B cell (primary cell): Measurements from ENCODE around the gene IL36RN. TPM values are rescaled to one million over a fixed set of nuclear protein-coding genes. Genes with fewer than 3 reads are reported as not detected.

Experiments
- ATAC-seq: fragments of 200-7000 bp; cut with Tn5 transposase; one replicate; pipeline ENCODE4 v1.10.0; 2021; ENCODE audit warnings: low read depth, mild to moderate bottlenecking, moderate number of reproducible peaks, moderate library complexity
- CTCF ChIA-PET: fragments of 350-600 bp; sonication (Branson Sonifier 250); formaldehyde crosslinking; loops from one replicate; lab custom pipeline; 2021; ENCODE audit warnings: antibody characterized with exemption, inconsistent platforms; lab: Charles Lee
- POLR2A ChIA-PET: fragments of 350-600 bp; sonication (Branson Sonifier 250); formaldehyde crosslinking; loops from one replicate; lab custom pipeline; 2021; ENCODE audit warnings: antibody characterized with exemption; lab: Charles Lee
- DNase-seq: peaks from one replicate; pipeline ENCODE4 v3.0.0; 2013
- H2AFZ ChIP-seq: 2 replicates; pipeline ENCODE4 v1.6.1; 2012; ENCODE audit warnings: mild to moderate bottlenecking, low read depth, low read length; ENCODE audit not compliant: insufficient read depth, poor library complexity, severe bottlenecking
- H3K27ac ChIP-seq, 2 donors: 1 replicate in 1 of 2; 2 replicates in 1 of 2; pipeline ENCODE4 v1.5.1; 2012 to 2013; ENCODE audit warnings: low read length in 2 of 2, mild to moderate bottlenecking in 2 of 2, moderate library complexity in 1 of 2
- H3K27me3 ChIP-seq, 4 experiments: fragments of 200-600 bp in 1 of 4; sonication (generic) in 1 of 4; replicated peaks in 1 of 4; 1 replicate in 2 of 4; 2 replicates in 2 of 4; pipeline versions ENCODE4 v1.6.1 to v1.7.0; 2013 to 2016; ENCODE audit warnings: low read length in 3 of 4, mild to moderate bottlenecking in 2 of 4, mixed read lengths in 1 of 4, moderate library complexity in 1 of 4; ENCODE audit not compliant: insufficient read depth in 4 of 4, control insufficient read depth in 3 of 4; ENCODE audit errors: control extremely low read depth in 1 of 4
- H3K36me3 ChIP-seq, 2 experiments: replicated peaks in 1 of 2; 1 replicate in 1 of 2; 2 replicates in 1 of 2; pipeline versions ENCODE4 v1.6.1 to v1.7.1; 2013; ENCODE audit warnings: low read length in 1 of 2; ENCODE audit not compliant: insufficient read depth in 2 of 2, control insufficient read depth in 1 of 2; ENCODE audit errors: control extremely low read depth in 1 of 2, extremely low read depth in 1 of 2
- H3K4me1 ChIP-seq, 2 donors: fragments of 200-600 bp in 1 of 2; sonication (generic) in 1 of 2; 1 replicate in 1 of 2; 2 replicates in 1 of 2; pipeline versions ENCODE4 v1.5.1 to v1.6.1; 2013 to 2017; ENCODE audit warnings: low read length in 2 of 2; ENCODE audit not compliant: control insufficient read depth in 2 of 2, insufficient read depth in 2 of 2
- H3K4me2 ChIP-seq: replicated peaks from 2 replicates; pipeline ENCODE3; 2012; ENCODE audit warnings: mild to moderate bottlenecking, low read depth, low read length; ENCODE audit not compliant: poor library complexity, severe bottlenecking
- H3K4me3 ChIP-seq, 5 experiments: fragments of 200-600 bp in 1 of 5; sonication (generic) in 1 of 5; 1 replicate in 3 of 5; 2 replicates in 2 of 5; pipeline versions ENCODE4 v1.5.1 to v1.7.0; 2011 to 2016; ENCODE audit warnings: low read length in 4 of 5, mild to moderate bottlenecking in 4 of 5, low read depth in 2 of 5, control low read depth in 1 of 5, moderate library complexity in 1 of 5; ENCODE audit not compliant: insufficient read depth in 1 of 5; ENCODE audit errors: control extremely low read depth in 1 of 5, extremely low read depth in 1 of 5
- H3K79me2 ChIP-seq: fragments of 200-600 bp; sonication (generic); one replicate; pipeline ENCODE4 v1.6.0; 2016; ENCODE audit warnings: low read length; ENCODE audit not compliant: control insufficient read depth, insufficient read depth
- H3K9ac ChIP-seq: fragments of 200-600 bp; sonication (generic); 2 replicates; pipeline ENCODE4 v1.6.1; 2017; ENCODE audit warnings: mild to moderate bottlenecking, low read length, moderate library complexity
- H3K9me3 ChIP-seq, 3 donors: one replicate each; pipeline versions ENCODE4 v1.6.1 to v1.7.1; 2013; ENCODE audit warnings: low read length in 2 of 3; ENCODE audit not compliant: control insufficient read depth in 2 of 3, insufficient read depth in 1 of 3; ENCODE audit errors: control extremely low read depth in 1 of 3
- H4K20me1 ChIP-seq: 2 replicates; pipeline ENCODE4 v1.6.0; 2012; ENCODE audit warnings: mild to moderate bottlenecking, low read length; ENCODE audit not compliant: insufficient read depth, control insufficient read depth, poor library complexity, severe bottlenecking
- H3K27ac Mint-ChIP-seq: one replicate; pipeline ENCODE4 v1.8.0; 2021; ENCODE audit warnings: mixed read lengths
- H3K27me3 Mint-ChIP-seq: one replicate; pipeline ENCODE4 v1.8.0; 2021; ENCODE audit warnings: mixed read lengths
- H3K4me1 Mint-ChIP-seq: one replicate; pipeline ENCODE4 v1.8.0; 2021; ENCODE audit warnings: mixed read lengths
- H3K4me3 Mint-ChIP-seq: one replicate; pipeline ENCODE4 v1.8.0; 2021; ENCODE audit warnings: mixed read lengths
- H3K9me3 Mint-ChIP-seq: one replicate; pipeline ENCODE4 v1.8.0; 2022; ENCODE audit warnings: mixed read lengths; ENCODE audit not compliant: insufficient read depth
- CTCF ChIP-seq: fragments of 200-600 bp; IDR thresholded peaks from one replicate; pipeline ENCODE4 v1.8.0; 2022; ENCODE audit warnings: antibody characterized with exemption, mild to moderate bottlenecking
- EZH2 ChIP-seq: IDR thresholded peaks from 2 replicates; pipeline ENCODE4 v1.6.1; 2012; ENCODE audit warnings: borderline replicate concordance, low read depth, mild to moderate bottlenecking, moderate library complexity, low read length; ENCODE audit not compliant: insufficient read depth, poor library complexity, severe bottlenecking
- WGBS: methylation state at CpG from one replicate; pipeline ENCODE4 v1.1.5; 2013; ENCODE audit warnings: missing lambda C conversion rate; ENCODE audit not compliant: insufficient coverage; 5-methylcytosine and 5-hydroxymethylcytosine counted together
- intact Hi-C: fragments of 100-400 bp; cut with micrococcal nuclease; formaldehyde crosslinking; loops from one replicate; pipeline ENCODE4 v1.10.0; 2022
- polyA plus RNA-seq: library from polyadenylated mRNA; depleted of rRNA; stranded (reverse); fragments of >200 nt; gene quantifications from 2 replicates; pipeline ENCODE4 v1.2.3, GENCODE V29; 2012
- total RNA-seq, 2 donors: library from RNA; stranded (reverse); fragments of 120-200 nt in 1 of 2; gene quantifications; 1 replicate in 1 of 2; 2 replicates in 1 of 2; pipeline versions ENCODE4 v1.2.3 to v1.2.4, GENCODE V29; 2013 to 2022

IL36RN gene
- total and polyA plus RNA-seq, 2 donors (not counting 1 experiment from before 2014, with no cell fraction given) = not detected

DNA sequence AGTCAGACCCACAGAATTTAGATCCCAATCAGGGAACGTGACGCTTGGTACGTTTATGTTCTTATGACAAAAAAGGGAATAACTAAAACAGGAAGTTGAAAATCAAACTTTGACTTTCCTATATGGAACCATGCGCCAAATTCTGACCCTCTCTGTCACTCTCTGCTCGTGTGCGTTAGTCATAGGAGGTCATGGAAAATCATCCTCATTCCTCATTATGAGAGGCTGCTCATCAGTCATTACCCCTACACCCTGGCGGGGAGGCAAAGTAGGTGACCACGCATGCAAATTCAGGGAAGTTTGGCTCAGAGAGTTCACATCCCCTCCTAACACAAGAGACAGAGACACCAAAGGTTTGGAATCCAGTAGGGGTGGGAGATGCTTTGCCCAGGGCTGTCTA lies 24.3 kb downstream of the IL36RN start:
- Mint-ChIP-seq H3K27me3 (peaks cover 30% of the 10 kb centered on the region), H3K4me1 (peaks cover 2% of the 10 kb centered on the region), H3K4me3 (no peak overlapping the region), H3K9me3 (no peaks in the 10 kb centered on the region), H3K27ac (no peak overlapping the region)
- TF ChIP-seq CTCF (no peak), EZH2 (no peak)
- no peak overlapping the region for H3K4me2 ChIP-seq
- H3K27ac ChIP-seq = no peak overlapping the region
- peaks cover 0 to 2% of the 10 kb centered on the region in 2 donors for H3K4me1 ChIP-seq
- ChIA-PET CTCF (interaction anchor here (5.5 kb wide), 1 partner anchor 54 kb away, joined by 61 read pairs; no protein-coding TSS in a partner anchor), POLR2A (no interaction called here)
- no peaks in the 10 kb centered on the region for H3K79me2 ChIP-seq
- intact Hi-C loops = no loop called here
- H3K9me3 ChIP-seq = peaks cover 0 to 3% (median 0%) of the 10 kb centered on the region in 3 donors
- WGBS = 47% methylated on average over 3 of the region's 8 CpGs
- no peak overlapping the region for H3K9ac ChIP-seq
- DNase-seq (no peak), ATAC-seq (no peak)
- no peaks in the 10 kb centered on the region for H3K36me3 ChIP-seq
- no peak overlapping the region for H3K4me3 ChIP-seq
- H2AFZ ChIP-seq = no peak overlapping the region
- H4K20me1 ChIP-seq = no peaks in the 10 kb centered on the region
- H3K27me3 ChIP-seq = peaks cover 0 to 12% (median 5%) of the 10 kb centered on the region in 4 experiments

DNA sequence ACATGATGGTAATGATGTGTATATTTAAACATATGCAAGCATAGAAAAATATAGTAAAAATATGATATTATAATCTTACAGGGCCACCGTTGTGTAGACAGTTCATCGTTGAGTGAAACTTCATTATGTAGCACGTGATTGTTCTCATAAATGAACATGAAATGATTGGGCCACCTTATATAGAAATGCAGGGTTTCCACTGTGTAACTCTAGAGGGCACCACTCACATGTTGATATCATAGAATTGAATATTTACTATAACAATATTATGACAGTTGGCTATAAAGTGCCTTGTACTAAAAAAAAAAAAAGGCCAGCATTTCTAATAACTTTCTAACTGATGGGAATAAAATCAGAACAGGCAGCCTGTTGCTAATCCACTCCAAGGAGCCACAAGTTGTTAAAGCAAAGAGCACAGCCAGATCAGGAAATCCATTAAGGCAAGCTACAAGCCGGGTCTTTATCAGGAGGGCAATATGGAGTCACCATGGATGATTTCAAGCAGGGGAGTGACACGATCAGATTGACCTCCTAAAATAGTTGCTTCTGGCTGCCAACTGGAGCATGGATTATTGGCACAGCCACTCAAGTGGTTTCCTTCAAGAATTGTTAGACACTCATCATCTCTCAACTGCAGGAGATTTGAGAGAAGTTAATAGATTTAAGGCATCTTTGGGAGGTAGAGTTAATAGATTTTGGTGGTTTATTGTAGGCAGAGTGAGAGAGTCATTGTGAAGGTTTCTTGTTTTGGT lies 25.4 kb downstream of the IL36RN start:
- TF ChIP-seq CTCF (peak; percentile 62), EZH2 (no peak)
- DNase-seq = peak; percentile 30
- intact Hi-C loops = no loop called here

More for the DNA sequence above, 25.4 kb downstream of the IL36RN start:
- peaks cover 2% of the 10 kb centered on the region for H3K4me1 Mint-ChIP-seq
- no peaks in the 10 kb centered on the region for H3K9me3 Mint-ChIP-seq
- Histone ChIP-seq H3K79me2 (no peaks in the 10 kb centered on the region), H3K4me3 (no peak overlapping the region), H3K27me3 (peaks cover 0 to 12% (median 3%) of the 10 kb centered on the region in 4 experiments), H3K9ac (no peak overlapping the region), H3K27ac (no peak overlapping the region), H2AFZ (no peak overlapping the region), H4K20me1 (no peaks in the 10 kb centered on the region), H3K36me3 (no peaks in the 10 kb centered on the region), H3K4me1 (peaks cover 1 to 6% of the 10 kb centered on the region in 2 donors), H3K4me2 (no peak overlapping the region), H3K9me3 (peaks cover 0 to 3% (median 0%) of the 10 kb centered on the region in 3 donors)
- 100% methylated on average over 1 of the region's 5 CpGs for WGBS
- no peak overlapping the region for H3K4me3 Mint-ChIP-seq
- ChIA-PET POLR2A (no interaction called here), CTCF (interaction anchor here (0.7 to 5.5 kb wide), 8 partner anchors 14 to 305 kb away, joined by 3 to 61 read pairs (median 4); no protein-coding TSS in a partner anchor)
- no peak overlapping the region for H3K27ac Mint-ChIP-seq
- H3K27me3 Mint-ChIP-seq = peaks cover 24% of the 10 kb centered on the region
- ATAC-seq = no peak
